HL-60/S4 (cell line): ENCODE results near the gene CPA2.

Experiments used
- in situ Hi-C: fragments of 300-500 bp; cut with MboI; formaldehyde crosslinking; loops from 2 replicates; pipeline ENCODE4 v1.14.3; 2022; ENCODE audit warnings: low sequenced_read_pairs

The CPA2 gene

GRCh38 chr7:130254555-130254954 lies 12.1 kb upstream of the CPA2 start:
- in situ Hi-C loops, result no loop called here

- in situ Hi-C loops, result no loop called here
These were observed 10.0 kb upstream of the CPA2 start for GRCh38 chr7:130256704-130257103.

GRCh38 chr7:130258494-130259078 lies 8.1 kb upstream of the CPA2 start:
- in situ Hi-C loops, result no loop called here

GRCh38 chr7:130262448-130262847 lies 4.2 kb upstream of the CPA2 start:
- in situ Hi-C loops, result no loop called here

- in situ Hi-C loops, result no loop called here
These were observed 3.5 kb upstream of the CPA2 start for GRCh38 chr7:130263130-130263529.

GRCh38 chr7:130266961-130267321 lies 278 bp downstream of the CPA2 start:
- in situ Hi-C loops, result no loop called here

- in situ Hi-C loops, result no loop called here
These were observed 2.0 kb downstream of the CPA2 start for GRCh38 chr7:130268463-130269317.

- in situ Hi-C loops, result no loop called here
These were observed 2.6 kb downstream of the CPA2 start for GRCh38 chr7:130269318-130269694.

- in situ Hi-C loops, result no loop called here
These were observed 4.5 kb downstream of the CPA2 start for GRCh38 chr7:130270947-130271800.

- in situ Hi-C loops, result no loop called here
These were observed 5.9 kb downstream of the CPA2 start for GRCh38 chr7:130272381-130273080.

GRCh38 chr7:130273081-130273932 lies 6.6 kb downstream of the CPA2 start:
- in situ Hi-C loops, result no loop called here

- in situ Hi-C loops, result no loop called here
These were observed 7.2 kb downstream of the CPA2 start for GRCh38 chr7:130273933-130274255.

- in situ Hi-C loops, result no loop called here
These were observed 7.6 kb downstream of the CPA2 start for GRCh38 chr7:130274296-130274695.

- in situ Hi-C loops, result no loop called here
These were observed 8.4 kb downstream of the CPA2 start for GRCh38 chr7:130274983-130275591.

GRCh38 chr7:130275826-130276297 lies 9.2 kb downstream of the CPA2 start:
- in situ Hi-C loops, result no loop called here

- in situ Hi-C loops, result no loop called here
These were observed 10.4 kb downstream of the CPA2 start for GRCh38 chr7:130276796-130277762.

- in situ Hi-C loops, result no loop called here
These were observed 11.3 kb downstream of the CPA2 start for GRCh38 chr7:130277763-130278643.

- in situ Hi-C loops, result no loop called here
These were observed 12.2 kb downstream of the CPA2 start for GRCh38 chr7:130278860-130279259.
